ENCODE measurements around the gene FAM9C. TPM values are rescaled to one million over a fixed set of nuclear protein-coding genes. Genes with fewer than 3 reads are reported as not detected.

Gene FAM9C
- total RNA-seq, 1 experiment from 2014 or later, result not detected

GRCh38 chrX:13007519-13008188 lies 36.8 kb downstream of the FAM9C start:
- Histone ChIP-seq H3K27me3 (ENCODE audit: insufficient read depth, low read length) (no peaks in the 10 kb centered on the region), H3K9ac (ENCODE audit: low read length) (no peak overlapping the region), H4K20me1 (ENCODE audit: insufficient read depth) (no peaks in the 10 kb centered on the region), H2AFZ (ENCODE audit: low read depth, low read length, poor library complexity, severe bottlenecking) (no peak overlapping the region), H3K9me3 (ENCODE audit: control insufficient read depth in 1 of 2, insufficient read depth in 1 of 2, low read depth in 1 of 2, low read length in 2 of 2) (no peaks in the 10 kb centered on the region), H3K27ac (ENCODE audit: low read depth, low read length) (no peak overlapping the region), H3K4me3 (replicated peaks in 1 of 2; ENCODE audit: low read depth in 1 of 2, low read length in 2 of 2) (no peak overlapping the region), H3K79me2 (ENCODE audit: insufficient read depth, low read length) (no peaks in the 10 kb centered on the region), H3K4me1 (ENCODE audit: control insufficient read depth in 1 of 2, insufficient read depth in 2 of 2, low read length in 2 of 2) (no peaks in the 10 kb centered on the region; a peak in 1 of 4 replicates), H3K4me2 (ENCODE audit: low read length) (no peak overlapping the region), H3K9me2 (ENCODE audit: insufficient read depth) (no peaks in the 10 kb centered on the region), H3K36me3 (ENCODE audit: control insufficient read depth in 1 of 2, insufficient read depth in 2 of 2, low read length in 2 of 2) (no peaks in the 10 kb centered on the region)
- ChIA-PET CTCF (no interaction called here), POLR2A (no interaction called here), RAD21 (ENCODE audit: low non-redundant PET in 1 of 2, low total read pairs in 2 of 2, uncharacterized antibody in 2 of 2, unreplicated experiment in 2 of 2) (no interaction called here)
- DNase-seq (ENCODE audit: low read depth, low spot score) (no peak), ATAC-seq (no peak)
- no TSS peak for BruUV-seq (replicated peaks)
- TF ChIP-seq CEBPB (IDR thresholded peaks at IDR 0.05; ENCODE audit: low read depth) (no peak), SIN3A (IDR thresholded peaks at IDR 0.05; ENCODE audit: low read depth) (no peak)
- intact Hi-C loops (cut with micrococcal nuclease), result no loop called here

- ATAC-seq (no peak), DNase-seq (ENCODE audit: low read depth, low spot score) (no peak)
- RAD21 ChIA-PET (ENCODE audit: low non-redundant PET in 1 of 2, low total read pairs in 2 of 2, uncharacterized antibody in 2 of 2, unreplicated experiment in 2 of 2), result no interaction called here
- Histone ChIP-seq H4K20me1 (ENCODE audit: insufficient read depth) (no peaks in the 10 kb centered on the region), H3K4me2 (ENCODE audit: low read length) (no peak overlapping the region), H3K79me2 (ENCODE audit: insufficient read depth, low read length) (no peaks in the 10 kb centered on the region), H2AFZ (ENCODE audit: low read depth, low read length, poor library complexity, severe bottlenecking) (no peak overlapping the region), H3K36me3 (ENCODE audit: control insufficient read depth in 1 of 2, insufficient read depth in 2 of 2, low read length in 2 of 2) (no peaks in the 10 kb centered on the region), H3K4me1 (ENCODE audit: control insufficient read depth in 1 of 2, insufficient read depth in 2 of 2, low read length in 2 of 2) (no peaks in the 10 kb centered on the region; a peak in 1 of 4 replicates), H3K9me3 (ENCODE audit: control insufficient read depth in 1 of 2, insufficient read depth in 1 of 2, low read depth in 1 of 2, low read length in 2 of 2) (no peaks in the 10 kb centered on the region), H3K27me3 (ENCODE audit: insufficient read depth, low read length) (no peaks in the 10 kb centered on the region), H3K27ac (ENCODE audit: low read depth, low read length) (no peak overlapping the region), H3K9ac (ENCODE audit: low read length) (no peak overlapping the region), H3K4me3 (replicated peaks in 1 of 2; ENCODE audit: low read depth in 1 of 2, low read length in 2 of 2) (no peak overlapping the region), H3K9me2 (ENCODE audit: insufficient read depth) (no peaks in the 10 kb centered on the region)
- no TSS peak for BruUV-seq (replicated peaks)
- POLR2A ChIA-PET, result interaction anchor here (0.9 kb wide), 1 partner anchor 17 kb away, joined by 3 read pairs; no protein-coding TSS in a partner anchor
- TF ChIP-seq YY1 (IDR thresholded peaks at IDR 0.05; ENCODE audit: extremely low read depth, insufficient replicate concordance, low read depth, low read length) (no peak), JUND (IDR thresholded peaks at IDR 0.05) (no peak), ZNF274 (IDR thresholded peaks at IDR 0.05; ENCODE audit: low read depth, low read length) (no peak), RAD21 (IDR thresholded peaks at IDR 0.05; ENCODE audit: low read depth) (no peak), ZFX (IDR thresholded peaks at IDR 0.05) (no peak), FOSL1 (IDR thresholded peaks at IDR 0.05; ENCODE audit: low read depth) (no peak), CEBPB (IDR thresholded peaks at IDR 0.05; ENCODE audit: low read depth) (no peak), TCF7L2 (IDR thresholded peaks at IDR 0.05; ENCODE audit: borderline replicate concordance, extremely low read depth, insufficient read depth, insufficient read length) (no peak)
- TF ChIP-seq, protein P1, sequence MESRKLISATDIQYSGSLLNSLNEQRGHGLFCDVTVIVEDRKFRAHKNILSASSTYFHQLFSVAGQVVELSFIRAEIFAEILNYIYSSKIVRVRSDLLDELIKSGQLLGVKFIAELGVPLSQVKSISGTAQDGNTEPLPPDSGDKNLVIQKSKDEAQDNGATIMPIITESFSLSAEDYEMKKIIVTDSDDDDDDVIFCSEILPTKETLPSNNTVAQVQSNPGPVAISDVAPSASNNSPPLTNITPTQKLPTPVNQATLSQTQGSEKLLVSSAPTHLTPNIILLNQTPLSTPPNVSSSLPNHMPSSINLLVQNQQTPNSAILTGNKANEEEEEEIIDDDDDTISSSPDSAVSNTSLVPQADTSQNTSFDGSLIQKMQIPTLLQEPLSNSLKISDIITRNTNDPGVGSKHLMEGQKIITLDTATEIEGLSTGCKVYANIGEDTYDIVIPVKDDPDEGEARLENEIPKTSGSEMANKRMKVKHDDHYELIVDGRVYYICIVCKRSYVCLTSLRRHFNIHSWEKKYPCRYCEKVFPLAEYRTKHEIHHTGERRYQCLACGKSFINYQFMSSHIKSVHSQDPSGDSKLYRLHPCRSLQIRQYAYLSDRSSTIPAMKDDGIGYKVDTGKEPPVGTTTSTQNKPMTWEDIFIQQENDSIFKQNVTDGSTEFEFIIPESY (IDR thresholded peaks at IDR 0.05; ENCODE audit: extremely low read depth, insufficient replicate concordance, low read length), result no peak
- intact Hi-C loops (cut with micrococcal nuclease), result no loop called here
- CTCF ChIA-PET, result no interaction called here
Observed at GRCh38 chrX:13005661-13006473, 38.6 kb downstream of the FAM9C start.
